ENCODE measurements around the gene FXYD2.

The FXYD2 gene

DNA sequence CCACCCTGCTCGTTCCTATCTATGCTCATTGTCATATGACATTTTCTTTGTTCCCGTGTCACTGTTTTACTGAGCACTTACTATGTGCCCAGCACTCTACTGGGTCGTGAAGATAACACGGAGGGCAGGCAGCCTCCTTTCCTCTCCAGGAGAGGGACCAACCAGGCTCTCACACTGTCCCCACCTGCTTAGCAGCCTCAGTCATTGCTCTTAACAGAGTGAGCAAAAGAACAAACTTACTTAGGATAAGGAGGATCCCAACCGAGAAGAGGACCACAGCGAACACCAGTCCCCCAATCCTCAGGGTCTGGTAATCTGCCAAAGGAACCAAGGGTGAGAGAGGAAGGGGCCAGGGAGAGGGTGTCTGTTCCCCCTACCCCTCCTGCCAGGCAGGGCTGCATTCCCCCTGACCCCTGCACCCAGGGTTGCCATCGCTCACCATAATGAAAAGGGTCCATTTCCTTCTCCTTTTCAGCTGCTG, 17.0 kb upstream of the FXYD2 start:
- no peak for DNase-seq
- Histone ChIP-seq H3K27ac (ENCODE audit: insufficient read depth, low read length, poor library complexity, severe bottlenecking) (no peak overlapping the region), H3K4me3 (ENCODE audit: insufficient read depth, low read depth, low read length, poor library complexity, severe bottlenecking) (no peak overlapping the region), H3K9me3 (ENCODE audit: control insufficient read depth, low read length) (no peaks in the 10 kb centered on the region), H3K4me1 (ENCODE audit: control insufficient read depth, insufficient read depth, low read length, poor library complexity, severe bottlenecking) (no peaks in the 10 kb centered on the region), H3K27me3 (replicated peaks; ENCODE audit: control insufficient read depth, insufficient read depth, low read length, poor library complexity, severe bottlenecking) (no peaks in the 10 kb centered on the region), H3K36me3 (ENCODE audit: control insufficient read depth, insufficient read depth, low read length) (no peaks in the 10 kb centered on the region)

DNA sequence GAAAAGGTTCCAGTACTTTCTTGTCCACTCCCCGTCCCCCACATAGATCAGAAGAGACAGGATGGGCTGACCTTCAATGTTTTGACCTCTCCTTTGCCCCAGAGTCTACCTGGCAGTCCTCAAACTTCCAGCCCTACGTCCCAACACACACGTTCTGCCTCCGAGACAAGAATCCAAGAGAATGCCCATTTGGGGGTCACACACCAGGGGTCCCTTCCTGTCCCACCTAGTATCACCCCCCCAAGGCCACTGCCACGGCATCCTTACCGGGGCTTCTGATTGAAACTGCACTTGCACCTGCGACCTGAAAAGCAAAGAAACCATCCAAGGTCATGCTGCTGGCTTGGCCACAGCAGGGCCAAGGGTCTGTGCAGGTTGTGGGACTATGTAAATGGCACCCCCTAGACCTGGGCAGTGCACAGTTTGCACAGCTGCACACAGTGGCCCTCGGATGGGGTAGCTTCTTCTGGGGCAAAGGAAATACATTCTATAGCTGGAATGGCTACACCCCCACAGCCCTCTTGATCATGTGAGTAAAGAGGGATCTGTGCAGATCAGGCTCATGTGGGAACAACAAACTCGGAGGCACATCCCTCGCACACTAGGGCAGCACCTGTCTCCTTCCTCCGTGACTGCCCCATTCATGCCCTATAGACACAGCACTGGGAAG, 16.5 kb upstream of the FXYD2 start:
- H3K9me3 ChIP-seq (ENCODE audit: control insufficient read depth, low read length) = no peaks in the 10 kb centered on the region
- no peak for DNase-seq
- H3K27me3 ChIP-seq (replicated peaks; ENCODE audit: control insufficient read depth, insufficient read depth, low read length, poor library complexity, severe bottlenecking) = no peaks in the 10 kb centered on the region
- H3K36me3 ChIP-seq (ENCODE audit: control insufficient read depth, insufficient read depth, low read length) = no peaks in the 10 kb centered on the region
- no peak overlapping the region for H3K4me3 ChIP-seq (ENCODE audit: insufficient read depth, low read depth, low read length, poor library complexity, severe bottlenecking)
- no peak overlapping the region for H3K27ac ChIP-seq (ENCODE audit: insufficient read depth, low read length, poor library complexity, severe bottlenecking)
- no peaks in the 10 kb centered on the region for H3K4me1 ChIP-seq (ENCODE audit: control insufficient read depth, insufficient read depth, low read length, poor library complexity, severe bottlenecking)

DNA sequence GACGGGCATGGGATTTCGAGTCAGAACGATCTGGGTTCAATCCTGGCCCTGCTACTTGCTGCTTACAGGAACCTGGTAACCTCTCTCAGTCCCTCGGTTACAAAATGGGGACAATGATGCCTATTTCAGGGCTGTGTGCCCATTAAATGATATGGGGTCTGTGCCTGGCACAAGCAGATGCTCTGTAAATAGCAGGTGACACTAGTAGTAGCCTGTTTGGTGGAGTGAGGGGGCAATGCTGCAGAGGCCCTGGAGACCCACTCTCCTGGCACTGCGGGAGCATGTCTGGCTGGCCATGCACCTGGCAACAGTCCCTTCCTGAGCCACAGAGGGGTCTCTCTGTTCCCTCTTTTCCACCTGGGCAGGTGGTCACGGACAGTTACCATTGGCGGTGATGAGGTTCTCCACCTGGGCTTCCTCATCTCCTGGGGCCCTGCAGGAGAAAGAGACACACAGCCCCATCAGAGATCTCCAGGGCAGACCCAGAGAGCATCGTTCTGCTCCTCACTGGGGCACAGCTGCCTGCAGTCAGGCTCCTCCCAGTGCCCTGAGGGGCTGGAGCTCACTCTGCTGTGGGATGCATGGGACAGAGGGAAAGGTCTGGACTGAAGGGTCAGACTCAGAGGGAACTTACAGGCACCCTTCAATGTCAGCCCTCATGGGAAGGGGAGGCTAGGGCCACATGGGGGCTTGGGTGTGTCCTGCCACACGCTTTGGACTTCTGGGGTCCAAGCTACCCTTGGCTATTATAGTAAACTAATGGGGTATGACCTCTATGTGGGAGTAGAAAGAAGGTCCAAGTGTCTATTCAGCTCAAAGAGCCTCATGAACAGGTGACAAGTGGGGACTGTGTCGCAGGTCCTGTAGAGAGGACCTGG, 15.6 kb upstream of the FXYD2 start:
- Histone ChIP-seq H3K27me3 (replicated peaks; ENCODE audit: control insufficient read depth, insufficient read depth, low read length, poor library complexity, severe bottlenecking) (no peaks in the 10 kb centered on the region), H3K4me3 (ENCODE audit: insufficient read depth, low read depth, low read length, poor library complexity, severe bottlenecking) (no peak overlapping the region), H3K4me1 (ENCODE audit: control insufficient read depth, insufficient read depth, low read length, poor library complexity, severe bottlenecking) (no peaks in the 10 kb centered on the region), H3K9me3 (ENCODE audit: control insufficient read depth, low read length) (no peaks in the 10 kb centered on the region), H3K36me3 (ENCODE audit: control insufficient read depth, insufficient read depth, low read length) (no peaks in the 10 kb centered on the region), H3K27ac (ENCODE audit: insufficient read depth, low read length, poor library complexity, severe bottlenecking) (no peak overlapping the region)
- DNase-seq = no peak

DNA sequence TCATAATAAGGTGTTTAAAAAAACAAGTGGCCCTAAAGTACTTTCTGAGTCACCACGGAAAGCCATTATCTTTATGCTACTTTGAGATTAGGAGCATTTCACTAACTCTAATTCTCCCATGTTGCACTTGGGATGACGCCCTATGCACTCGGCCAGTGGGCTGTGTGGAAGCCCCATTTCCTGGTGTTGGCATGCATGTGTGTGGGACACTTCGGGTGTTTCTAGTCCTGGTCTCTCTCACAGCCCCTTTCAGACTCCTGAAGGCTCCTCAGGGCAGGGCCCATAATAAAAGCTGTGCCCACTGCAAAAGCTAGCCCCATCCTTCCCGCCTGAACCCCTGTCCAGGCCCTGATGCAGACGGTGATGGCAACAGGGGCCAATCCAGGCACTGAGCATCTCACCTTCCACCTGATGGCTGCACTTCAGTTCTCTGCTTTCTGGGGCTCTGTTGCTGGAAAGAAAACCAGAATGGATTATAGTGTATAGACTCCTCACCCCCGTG, 14.9 kb upstream of the FXYD2 start:
- Histone ChIP-seq H3K9me3 (ENCODE audit: control insufficient read depth, low read length) (no peaks in the 10 kb centered on the region), H3K4me3 (ENCODE audit: insufficient read depth, low read depth, low read length, poor library complexity, severe bottlenecking) (no peak overlapping the region), H3K27ac (ENCODE audit: insufficient read depth, low read length, poor library complexity, severe bottlenecking) (no peak overlapping the region), H3K27me3 (replicated peaks; ENCODE audit: control insufficient read depth, insufficient read depth, low read length, poor library complexity, severe bottlenecking) (no peaks in the 10 kb centered on the region), H3K36me3 (ENCODE audit: control insufficient read depth, insufficient read depth, low read length) (no peaks in the 10 kb centered on the region), H3K4me1 (ENCODE audit: control insufficient read depth, insufficient read depth, low read length, poor library complexity, severe bottlenecking) (no peaks in the 10 kb centered on the region)
- DNase-seq = no peak

DNA sequence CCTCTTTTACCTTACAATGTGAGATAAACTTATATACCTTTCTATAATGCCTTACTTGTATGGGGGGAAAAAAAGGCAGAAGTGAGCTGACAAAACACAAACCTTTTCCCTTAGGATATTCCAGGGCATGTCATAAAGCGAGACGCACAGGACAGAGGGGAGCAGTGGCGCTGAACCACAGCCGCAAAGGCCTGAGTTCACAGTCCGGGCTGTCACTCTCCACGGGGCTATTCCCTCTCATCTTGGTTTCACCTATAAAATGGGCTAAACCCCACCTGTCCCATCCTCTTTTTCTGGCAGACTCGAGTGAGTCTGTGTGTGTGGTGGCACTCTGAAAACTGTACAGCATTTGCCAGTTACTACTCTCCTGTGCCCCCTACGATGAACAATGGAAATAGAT, 14.4 kb upstream of the FXYD2 start:
- DNase-seq = no peak
- no peaks in the 10 kb centered on the region for H3K4me1 ChIP-seq (ENCODE audit: control insufficient read depth, insufficient read depth, low read length, poor library complexity, severe bottlenecking)
- no peaks in the 10 kb centered on the region for H3K9me3 ChIP-seq (ENCODE audit: control insufficient read depth, low read length)
- H3K36me3 ChIP-seq (ENCODE audit: control insufficient read depth, insufficient read depth, low read length) = no peaks in the 10 kb centered on the region
- no peak overlapping the region for H3K4me3 ChIP-seq (ENCODE audit: insufficient read depth, low read depth, low read length, poor library complexity, severe bottlenecking)
- H3K27ac ChIP-seq (ENCODE audit: insufficient read depth, low read length, poor library complexity, severe bottlenecking) = no peak overlapping the region
- no peaks in the 10 kb centered on the region for H3K27me3 ChIP-seq (replicated peaks; ENCODE audit: control insufficient read depth, insufficient read depth, low read length, poor library complexity, severe bottlenecking)

DNA sequence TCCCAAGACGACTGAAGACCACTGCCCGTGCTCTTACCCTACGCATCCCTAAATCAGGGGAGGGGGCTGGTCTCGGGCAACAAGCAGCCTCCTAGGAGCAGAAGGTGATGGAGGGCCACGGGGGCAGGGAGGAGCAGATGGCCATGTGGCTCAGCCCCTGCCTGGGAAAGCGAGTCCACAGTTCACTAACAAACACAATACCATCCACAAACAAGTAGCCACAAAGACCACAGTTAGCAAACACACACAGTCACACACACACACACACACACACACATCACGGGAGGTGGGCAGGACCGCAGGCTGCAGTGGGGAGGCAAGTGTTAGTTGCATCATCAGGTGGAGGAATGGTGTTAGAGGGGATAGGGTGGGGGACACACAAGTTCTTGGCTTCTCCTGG, 13.2 kb upstream of the FXYD2 start:
- no peak overlapping the region for H3K27ac ChIP-seq (ENCODE audit: insufficient read depth, low read length, poor library complexity, severe bottlenecking)
- DNase-seq = no peak
- no peak overlapping the region for H3K4me3 ChIP-seq (ENCODE audit: insufficient read depth, low read depth, low read length, poor library complexity, severe bottlenecking)
- H3K4me1 ChIP-seq (ENCODE audit: control insufficient read depth, insufficient read depth, low read length, poor library complexity, severe bottlenecking) = no peaks in the 10 kb centered on the region
- no peaks in the 10 kb centered on the region for H3K36me3 ChIP-seq (ENCODE audit: control insufficient read depth, insufficient read depth, low read length)
- H3K9me3 ChIP-seq (ENCODE audit: control insufficient read depth, low read length) = no peaks in the 10 kb centered on the region
- no peaks in the 10 kb centered on the region for H3K27me3 ChIP-seq (replicated peaks; ENCODE audit: control insufficient read depth, insufficient read depth, low read length, poor library complexity, severe bottlenecking)

DNA sequence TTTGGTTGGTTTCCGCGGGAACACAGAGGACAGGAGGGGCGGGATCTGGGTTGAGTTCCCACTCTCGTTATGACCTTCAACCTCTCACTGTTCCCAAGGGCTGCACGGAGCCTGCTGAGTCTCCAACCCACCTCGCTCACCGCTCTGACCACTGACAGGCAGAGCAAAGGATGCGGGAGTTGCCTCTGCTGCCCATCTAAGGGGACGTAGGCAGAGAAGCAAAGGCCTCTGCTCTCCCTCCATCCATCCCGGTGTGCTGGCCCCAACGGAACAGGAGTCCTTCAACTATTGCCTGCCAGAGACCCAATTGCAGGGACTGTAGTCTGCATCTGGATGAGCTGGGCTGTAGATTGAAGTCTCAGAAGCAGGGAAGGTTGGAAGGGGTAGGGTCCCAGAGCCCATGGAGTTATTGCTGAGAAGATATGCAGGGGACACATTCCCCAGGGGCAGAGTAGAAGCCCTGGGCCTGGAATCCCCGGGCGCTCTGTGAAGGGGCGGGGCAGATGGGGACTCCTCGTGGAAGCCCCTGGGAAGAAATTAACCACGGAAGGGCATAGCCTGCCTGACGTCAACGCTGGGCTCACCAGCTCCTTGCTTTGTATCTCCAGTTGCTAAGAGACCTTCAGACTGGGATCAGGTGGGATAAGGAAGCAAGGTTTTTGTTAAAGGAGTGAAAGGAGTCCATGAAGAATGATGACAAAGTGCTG, 12.7 kb upstream of the FXYD2 start:
- DNase-seq = no peak
- no peaks in the 10 kb centered on the region for H3K9me3 ChIP-seq (ENCODE audit: control insufficient read depth, low read length)
- no peaks in the 10 kb centered on the region for H3K4me1 ChIP-seq (ENCODE audit: control insufficient read depth, insufficient read depth, low read length, poor library complexity, severe bottlenecking)
- H3K36me3 ChIP-seq (ENCODE audit: control insufficient read depth, insufficient read depth, low read length) = no peaks in the 10 kb centered on the region
- H3K27me3 ChIP-seq (replicated peaks; ENCODE audit: control insufficient read depth, insufficient read depth, low read length, poor library complexity, severe bottlenecking) = no peaks in the 10 kb centered on the region
- H3K4me3 ChIP-seq (ENCODE audit: insufficient read depth, low read depth, low read length, poor library complexity, severe bottlenecking) = no peak overlapping the region
- H3K27ac ChIP-seq (ENCODE audit: insufficient read depth, low read length, poor library complexity, severe bottlenecking) = no peak overlapping the region

DNA sequence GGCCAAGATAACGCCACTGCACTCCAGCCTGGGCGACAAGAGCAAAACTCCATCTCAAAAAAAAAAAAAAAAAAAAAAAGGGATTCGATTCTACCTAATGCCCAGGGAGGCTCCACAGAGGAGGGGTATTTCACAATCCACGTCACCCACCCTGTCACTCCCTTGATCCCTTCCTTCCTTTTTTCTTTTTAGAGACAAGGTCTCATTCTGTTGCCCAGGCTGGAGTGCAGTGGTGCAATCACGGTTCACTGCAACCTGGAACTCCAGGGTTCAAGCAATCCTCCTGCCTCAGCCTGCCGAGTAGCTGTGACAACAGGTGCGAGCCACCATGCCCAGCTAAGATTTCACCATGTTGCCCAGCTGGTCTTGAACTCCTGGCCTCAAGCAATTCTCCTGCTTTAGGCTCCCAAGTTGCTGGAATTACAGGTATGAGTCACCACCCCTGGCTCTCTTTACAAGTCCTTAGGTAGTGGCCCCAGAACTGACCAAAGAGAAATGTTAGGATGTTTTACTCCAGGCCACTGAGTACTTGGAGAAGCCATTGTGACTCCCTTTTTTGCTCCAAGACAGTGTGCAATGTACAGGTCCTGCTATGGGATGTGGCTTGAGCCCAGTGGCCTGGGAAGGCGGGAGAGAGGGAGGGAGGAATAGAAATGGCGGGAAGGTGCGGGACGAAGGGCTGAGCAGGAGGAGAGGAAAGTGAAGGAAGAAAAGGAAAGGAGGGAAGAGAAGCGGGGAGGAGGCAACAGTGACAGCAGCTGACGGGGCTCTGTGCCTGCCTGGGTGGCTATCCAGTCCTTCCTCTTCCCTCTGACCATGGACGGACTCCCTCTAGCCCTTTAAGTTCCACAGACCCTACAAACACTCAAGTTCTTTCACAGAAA, 11.8 kb upstream of the FXYD2 start:
- DNase-seq = no peak
- Histone ChIP-seq H3K36me3 (ENCODE audit: control insufficient read depth, insufficient read depth, low read length) (no peaks in the 10 kb centered on the region), H3K4me3 (ENCODE audit: insufficient read depth, low read depth, low read length, poor library complexity, severe bottlenecking) (no peak overlapping the region), H3K27ac (ENCODE audit: insufficient read depth, low read length, poor library complexity, severe bottlenecking) (no peak overlapping the region), H3K27me3 (replicated peaks; ENCODE audit: control insufficient read depth, insufficient read depth, low read length, poor library complexity, severe bottlenecking) (no peaks in the 10 kb centered on the region), H3K4me1 (ENCODE audit: control insufficient read depth, insufficient read depth, low read length, poor library complexity, severe bottlenecking) (no peaks in the 10 kb centered on the region), H3K9me3 (ENCODE audit: control insufficient read depth, low read length) (no peaks in the 10 kb centered on the region)

DNA sequence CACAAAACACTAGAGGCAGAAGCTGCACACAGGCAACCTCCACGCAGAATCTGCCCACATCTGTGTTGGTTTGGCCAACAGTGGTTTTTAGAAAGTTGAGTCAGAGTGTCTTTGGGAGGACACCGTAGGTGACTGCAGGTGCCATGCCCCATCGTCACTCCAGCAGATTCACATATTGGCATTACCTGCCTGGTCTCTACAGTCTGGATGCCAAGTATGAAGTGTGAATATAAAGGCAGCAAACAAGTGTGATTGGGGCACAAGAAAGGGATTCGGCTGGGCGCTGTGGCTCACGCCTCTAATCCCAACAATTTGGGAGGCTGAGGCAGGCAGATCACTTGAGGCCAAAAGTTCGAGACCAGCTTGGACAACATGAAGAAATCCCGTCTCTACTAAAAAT, 11.0 kb upstream of the FXYD2 start:
- Histone ChIP-seq H3K9me3 (ENCODE audit: control insufficient read depth, low read length) (no peaks in the 10 kb centered on the region), H3K4me1 (ENCODE audit: control insufficient read depth, insufficient read depth, low read length, poor library complexity, severe bottlenecking) (peaks cover 3% of the 10 kb centered on the region), H3K27ac (ENCODE audit: insufficient read depth, low read length, poor library complexity, severe bottlenecking) (no peak overlapping the region), H3K36me3 (ENCODE audit: control insufficient read depth, insufficient read depth, low read length) (no peaks in the 10 kb centered on the region), H3K27me3 (replicated peaks; ENCODE audit: control insufficient read depth, insufficient read depth, low read length, poor library complexity, severe bottlenecking) (no peaks in the 10 kb centered on the region), H3K4me3 (ENCODE audit: insufficient read depth, low read depth, low read length, poor library complexity, severe bottlenecking) (no peak overlapping the region)
- DNase-seq = no peak

All from effector memory CD4-positive, alpha-beta T cell (primary cell).